ENCODE data around the gene ANTXR2.

DNA sequence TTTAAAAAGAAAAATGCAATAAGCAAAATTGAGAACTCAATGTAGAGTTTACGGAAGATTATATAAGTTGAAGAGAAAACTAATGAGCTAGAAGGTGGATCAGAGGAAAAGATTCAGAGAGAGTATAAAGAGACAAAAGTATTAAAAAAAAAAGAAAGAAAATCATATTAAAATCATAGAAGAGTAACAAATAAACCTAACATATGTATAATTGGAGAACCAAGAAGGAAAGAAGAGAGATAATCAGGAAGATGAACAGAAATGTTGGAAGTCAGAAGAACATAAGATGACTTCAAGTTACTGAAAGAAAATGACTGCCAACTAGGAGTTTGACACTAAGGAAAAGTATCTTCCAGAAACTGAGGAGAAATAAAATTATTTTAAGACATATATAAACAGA, 34.3 kb upstream of the ANTXR2 start:
- TF ChIP-seq, protein P1, sequence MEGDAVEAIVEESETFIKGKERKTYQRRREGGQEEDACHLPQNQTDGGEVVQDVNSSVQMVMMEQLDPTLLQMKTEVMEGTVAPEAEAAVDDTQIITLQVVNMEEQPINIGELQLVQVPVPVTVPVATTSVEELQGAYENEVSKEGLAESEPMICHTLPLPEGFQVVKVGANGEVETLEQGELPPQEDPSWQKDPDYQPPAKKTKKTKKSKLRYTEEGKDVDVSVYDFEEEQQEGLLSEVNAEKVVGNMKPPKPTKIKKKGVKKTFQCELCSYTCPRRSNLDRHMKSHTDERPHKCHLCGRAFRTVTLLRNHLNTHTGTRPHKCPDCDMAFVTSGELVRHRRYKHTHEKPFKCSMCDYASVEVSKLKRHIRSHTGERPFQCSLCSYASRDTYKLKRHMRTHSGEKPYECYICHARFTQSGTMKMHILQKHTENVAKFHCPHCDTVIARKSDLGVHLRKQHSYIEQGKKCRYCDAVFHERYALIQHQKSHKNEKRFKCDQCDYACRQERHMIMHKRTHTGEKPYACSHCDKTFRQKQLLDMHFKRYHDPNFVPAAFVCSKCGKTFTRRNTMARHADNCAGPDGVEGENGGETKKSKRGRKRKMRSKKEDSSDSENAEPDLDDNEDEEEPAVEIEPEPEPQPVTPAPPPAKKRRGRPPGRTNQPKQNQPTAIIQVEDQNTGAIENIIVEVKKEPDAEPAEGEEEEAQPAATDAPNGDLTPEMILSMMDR (IDR thresholded peaks at IDR 0.05) = no peak
- TF ChIP-seq POLR2A (IDR thresholded peaks at IDR 0.05) (no peak), EP300 (IDR thresholded peaks at IDR 0.05) (no peak)
